C4-2B (cell line): ENCODE results near the gene CYB561D2.

Experiments
- CTCF ChIP-seq: fragments of 450-650 bp; conservative IDR thresholded peaks from 2 replicates; pipeline ENCODE4 v1.5.1; 2017; ENCODE audit warnings: mild to moderate bottlenecking
- ZFX ChIP-seq: fragments of 450-650 bp; IDR thresholded peaks from 2 replicates; pipeline ENCODE4 v1.6.1; 2017

GRCh38 chr3:50389414-50389767 lies 38.7 kb downstream of the CYB561D2 start:
- TF ChIP-seq CTCF (no peak), ZFX (no peak)
